Upper lobe of left lung (tissue), 4 donors: ENCODE measurements around the gene STX5.
"Not testable (repeated sequence)": the region's sequence is repeated elsewhere in the genome, so short reads cannot be mapped to it uniquely, and the experiment has no call there.

Experiments
- EP300 ChIP-seq, 4 donors: sonication (generic); formaldehyde crosslinking; IDR thresholded peaks; one replicate each; pipeline ENCODE4 v1.5.1; 2017; ENCODE audit warnings: antibody characterized with exemption in 4 of 4, control low read depth in 2 of 4
- POLR2A ChIP-seq, 4 donors: fragments of 450-650 bp; IDR thresholded peaks; one replicate each; pipeline ENCODE4 v1.5.1; 2016 to 2017; ENCODE audit warnings: antibody characterized with exemption in 4 of 4, mild to moderate bottlenecking in 2 of 4
- POLR2AphosphoS5 ChIP-seq, 2 donors: sonication (generic); formaldehyde crosslinking; IDR thresholded peaks; one replicate each; pipeline ENCODE4 v1.5.1; 2017; ENCODE audit warnings: antibody characterized with exemption in 2 of 2
- TF ChIP-seq, protein P1 (sequence below), 6 experiments: fragments of 450-650 bp in 4 of 6; fragments of 200-600 bp in 2 of 6; sonication (generic) in 2 of 6; IDR thresholded peaks; one replicate each; pipeline ENCODE4 v1.5.1; 2016 to 2019; ENCODE audit warnings: antibody characterized with exemption in 6 of 6

DNA sequence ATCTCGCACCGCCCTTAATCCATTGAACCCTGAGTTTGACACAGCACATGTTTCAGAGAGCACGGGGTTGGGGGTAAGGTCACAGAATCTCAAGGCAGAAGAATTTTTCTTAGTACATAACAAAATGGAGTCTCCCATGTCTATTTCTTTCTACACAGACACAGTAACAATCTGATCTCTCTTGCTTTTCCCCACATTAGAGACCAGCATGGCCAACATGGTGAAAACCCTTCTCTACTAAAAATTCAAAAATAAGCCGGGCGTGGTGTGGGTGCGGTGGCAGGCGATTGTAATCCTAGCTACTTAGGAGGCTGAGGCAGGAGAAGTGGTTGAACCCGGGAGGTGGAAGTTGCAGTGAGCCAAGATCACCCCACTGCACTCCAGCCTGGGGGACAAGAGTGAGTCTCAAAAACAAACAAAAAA, 27.4 kb upstream of the STX5 start:
- TF ChIP-seq, protein P1, sequence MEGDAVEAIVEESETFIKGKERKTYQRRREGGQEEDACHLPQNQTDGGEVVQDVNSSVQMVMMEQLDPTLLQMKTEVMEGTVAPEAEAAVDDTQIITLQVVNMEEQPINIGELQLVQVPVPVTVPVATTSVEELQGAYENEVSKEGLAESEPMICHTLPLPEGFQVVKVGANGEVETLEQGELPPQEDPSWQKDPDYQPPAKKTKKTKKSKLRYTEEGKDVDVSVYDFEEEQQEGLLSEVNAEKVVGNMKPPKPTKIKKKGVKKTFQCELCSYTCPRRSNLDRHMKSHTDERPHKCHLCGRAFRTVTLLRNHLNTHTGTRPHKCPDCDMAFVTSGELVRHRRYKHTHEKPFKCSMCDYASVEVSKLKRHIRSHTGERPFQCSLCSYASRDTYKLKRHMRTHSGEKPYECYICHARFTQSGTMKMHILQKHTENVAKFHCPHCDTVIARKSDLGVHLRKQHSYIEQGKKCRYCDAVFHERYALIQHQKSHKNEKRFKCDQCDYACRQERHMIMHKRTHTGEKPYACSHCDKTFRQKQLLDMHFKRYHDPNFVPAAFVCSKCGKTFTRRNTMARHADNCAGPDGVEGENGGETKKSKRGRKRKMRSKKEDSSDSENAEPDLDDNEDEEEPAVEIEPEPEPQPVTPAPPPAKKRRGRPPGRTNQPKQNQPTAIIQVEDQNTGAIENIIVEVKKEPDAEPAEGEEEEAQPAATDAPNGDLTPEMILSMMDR (IDR thresholded peaks at IDR 0.05), result not testable (repeated sequence)
- TF ChIP-seq POLR2AphosphoS5, POLR2A, EP300 (IDR thresholded peaks at IDR 0.05): not testable (repeated sequence)
